ENCODE results near the gene RNF130. TPM values are rescaled to one million over a fixed set of nuclear protein-coding genes. Genes with fewer than 3 reads are reported as not detected.

The RNF130 gene
- total RNA-seq, 2 donors from 2014 or later: 83.9 to 151 TPM

DNA sequence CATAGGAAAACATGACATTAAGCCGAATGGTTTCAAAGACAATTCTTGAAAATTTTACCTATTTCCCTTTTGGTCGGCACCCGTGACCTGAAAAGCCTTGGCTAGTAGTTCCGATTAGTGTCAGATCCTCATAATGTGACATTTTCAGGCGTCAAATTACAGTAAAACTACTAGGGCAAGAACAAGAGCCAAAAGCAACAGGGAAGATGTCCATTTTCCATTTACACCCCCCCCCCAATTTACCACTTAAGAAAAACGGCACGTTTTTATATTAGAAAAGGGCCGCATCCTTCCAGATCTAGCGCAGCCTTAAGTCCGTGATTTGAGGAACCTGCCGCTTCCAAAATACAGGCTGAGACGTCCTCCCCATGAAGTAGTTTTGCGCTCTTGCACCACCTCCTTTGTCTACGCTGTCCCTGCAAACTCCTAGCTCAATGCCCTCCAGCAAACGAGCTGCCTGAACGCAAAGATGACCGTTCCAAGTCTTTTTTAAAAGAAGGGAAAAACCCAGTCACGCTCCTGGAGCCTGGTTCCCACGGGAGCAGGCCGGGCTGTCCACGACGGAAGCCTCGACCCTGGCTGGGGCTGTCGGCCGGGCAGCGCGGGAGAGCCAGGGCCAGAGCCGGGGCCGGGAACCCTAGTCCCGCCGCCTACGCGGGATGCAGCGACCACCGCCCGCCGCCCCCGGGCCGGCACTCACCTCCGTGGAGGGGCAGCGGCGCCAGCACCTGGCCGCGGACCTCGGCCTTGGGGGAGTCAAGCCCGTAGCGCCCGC, 616 bp downstream of the RNF130 start:
- ATAC-seq (ENCODE audit: insufficient number of reproducible peaks, low FRiP score, low read depth): peak; percentile 42
- H3K9me3 ChIP-seq: no peaks in the 10 kb centered on the region
- peak overlapping the region; percentile 98 for H3K4me3 ChIP-seq
- peak overlapping the region; percentile 87 to 94 for H3K27ac ChIP-seq
- H3K36me3 ChIP-seq: no peaks in the 10 kb centered on the region
- H3K4me1 ChIP-seq (ENCODE audit: control insufficient read depth in 1 of 2, low read depth in 2 of 2): peaks cover 0 to 30% of the 10 kb centered on the region in 2 donors
- H3K27me3 ChIP-seq (replicated peaks; ENCODE audit: insufficient read depth): no peaks in the 10 kb centered on the region
- TF ChIP-seq, protein P1, sequence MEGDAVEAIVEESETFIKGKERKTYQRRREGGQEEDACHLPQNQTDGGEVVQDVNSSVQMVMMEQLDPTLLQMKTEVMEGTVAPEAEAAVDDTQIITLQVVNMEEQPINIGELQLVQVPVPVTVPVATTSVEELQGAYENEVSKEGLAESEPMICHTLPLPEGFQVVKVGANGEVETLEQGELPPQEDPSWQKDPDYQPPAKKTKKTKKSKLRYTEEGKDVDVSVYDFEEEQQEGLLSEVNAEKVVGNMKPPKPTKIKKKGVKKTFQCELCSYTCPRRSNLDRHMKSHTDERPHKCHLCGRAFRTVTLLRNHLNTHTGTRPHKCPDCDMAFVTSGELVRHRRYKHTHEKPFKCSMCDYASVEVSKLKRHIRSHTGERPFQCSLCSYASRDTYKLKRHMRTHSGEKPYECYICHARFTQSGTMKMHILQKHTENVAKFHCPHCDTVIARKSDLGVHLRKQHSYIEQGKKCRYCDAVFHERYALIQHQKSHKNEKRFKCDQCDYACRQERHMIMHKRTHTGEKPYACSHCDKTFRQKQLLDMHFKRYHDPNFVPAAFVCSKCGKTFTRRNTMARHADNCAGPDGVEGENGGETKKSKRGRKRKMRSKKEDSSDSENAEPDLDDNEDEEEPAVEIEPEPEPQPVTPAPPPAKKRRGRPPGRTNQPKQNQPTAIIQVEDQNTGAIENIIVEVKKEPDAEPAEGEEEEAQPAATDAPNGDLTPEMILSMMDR (IDR thresholded peaks at IDR 0.05): no peak
- DNase-seq (ENCODE audit: low spot score): no peak

DNA sequence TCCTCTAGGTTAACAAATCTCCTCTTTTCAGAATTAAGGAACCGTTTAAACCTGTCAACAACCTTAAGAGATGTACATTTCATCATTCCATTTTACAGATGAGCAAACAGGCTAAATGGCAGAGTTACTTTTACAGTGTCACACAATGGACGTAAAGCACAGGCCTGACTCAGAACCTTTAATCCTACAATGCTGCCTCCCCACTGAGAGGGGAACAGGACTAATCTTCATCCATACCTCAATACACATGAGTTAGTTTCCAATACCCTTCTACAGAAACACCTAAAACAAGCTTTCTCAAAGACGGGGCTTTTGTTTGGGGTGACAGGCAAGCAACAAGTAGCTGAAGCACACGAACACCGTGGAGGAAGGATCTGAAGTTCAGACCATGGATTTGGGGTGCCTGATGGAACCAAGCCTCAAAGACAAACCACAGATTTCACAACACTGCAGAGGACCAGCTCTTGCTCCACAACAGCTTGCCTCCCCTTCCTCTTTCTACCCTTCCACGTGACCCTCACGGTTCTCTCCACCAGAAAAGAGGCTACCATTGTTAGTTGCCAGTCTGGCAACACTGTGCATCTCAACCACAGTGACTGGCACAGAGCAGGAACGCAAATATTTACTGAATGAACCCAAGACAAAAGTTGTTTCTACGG, 1.8 kb downstream of the RNF130 start:
- Histone ChIP-seq H3K4me3 (peak overlapping the region; percentile 98), H3K4me1 (ENCODE audit: control insufficient read depth in 1 of 2, low read depth in 2 of 2) (peaks cover 0 to 30% of the 10 kb centered on the region in 2 donors), H3K36me3 (no peaks in the 10 kb centered on the region), H3K27me3 (replicated peaks; ENCODE audit: insufficient read depth) (no peaks in the 10 kb centered on the region), H3K27ac (no peak overlapping the region), H3K9me3 (no peaks in the 10 kb centered on the region)
- no peak for ATAC-seq (ENCODE audit: insufficient number of reproducible peaks, low FRiP score, low read depth)
- TF ChIP-seq, protein P1 (IDR thresholded peaks at IDR 0.05): no peak
- no peak for DNase-seq (ENCODE audit: low spot score)

DNA sequence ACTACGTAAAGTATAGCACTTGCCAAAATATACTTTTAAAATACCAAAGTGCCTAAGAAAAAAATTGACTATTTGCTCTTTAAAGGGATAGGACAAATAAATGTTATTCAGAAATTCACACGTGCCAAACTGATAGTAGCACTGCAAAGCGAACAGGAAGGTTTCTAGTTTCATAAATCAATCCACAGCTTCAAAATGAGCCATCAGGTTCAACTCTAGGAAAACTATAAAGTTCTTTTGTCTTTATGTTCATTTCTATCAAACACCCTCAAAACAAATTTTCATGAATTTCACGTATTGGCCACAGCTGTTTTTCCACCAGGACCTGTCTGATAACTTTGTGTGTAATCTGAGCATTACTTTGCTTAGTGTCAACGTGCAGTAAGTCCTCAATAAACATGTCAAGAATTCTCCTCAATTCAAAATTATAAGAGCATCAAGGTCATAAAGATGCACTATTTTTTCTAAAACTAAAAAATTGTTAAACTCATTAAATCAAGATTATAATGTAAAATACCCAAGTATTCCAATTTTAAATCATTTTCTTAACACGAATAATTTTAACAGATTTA, 3.0 kb downstream of the RNF130 start:
- DNase-seq (ENCODE audit: low spot score): no peak
- TF ChIP-seq, protein P1 (IDR thresholded peaks at IDR 0.05): no peak
- peaks cover 0 to 30% of the 10 kb centered on the region in 2 donors for H3K4me1 ChIP-seq (ENCODE audit: control insufficient read depth in 1 of 2, low read depth in 2 of 2)
- H3K9me3 ChIP-seq: no peaks in the 10 kb centered on the region
- no peaks in the 10 kb centered on the region for H3K27me3 ChIP-seq (replicated peaks; ENCODE audit: insufficient read depth)
- no peak for ATAC-seq (ENCODE audit: insufficient number of reproducible peaks, low FRiP score, low read depth)
- no peak overlapping the region for H3K4me3 ChIP-seq
- H3K36me3 ChIP-seq: no peaks in the 10 kb centered on the region
- no peak overlapping the region for H3K27ac ChIP-seq

DNA sequence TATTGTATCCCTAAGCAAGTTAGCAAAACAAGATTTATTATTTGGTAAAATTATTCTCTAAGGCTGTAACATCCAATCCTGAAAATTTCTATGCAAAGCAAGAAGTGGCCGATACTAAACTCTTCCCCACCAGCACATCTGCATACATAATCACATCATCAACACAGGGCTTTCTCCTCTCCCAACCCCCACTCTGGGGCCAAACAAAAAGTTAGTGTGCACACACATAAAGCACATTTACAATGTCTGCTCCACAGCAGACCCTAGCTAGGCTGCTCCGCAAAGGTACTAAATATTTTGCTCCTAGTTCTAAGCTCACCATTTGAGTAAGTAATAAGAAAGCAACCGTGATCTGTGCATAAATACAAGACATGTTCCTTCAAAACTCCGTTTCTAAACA, 3.6 kb downstream of the RNF130 start:
- ATAC-seq (ENCODE audit: insufficient number of reproducible peaks, low FRiP score, low read depth): no peak
- Histone ChIP-seq H3K36me3 (no peaks in the 10 kb centered on the region), H3K4me3 (no peak overlapping the region), H3K9me3 (no peaks in the 10 kb centered on the region), H3K27ac (no peak overlapping the region), H3K4me1 (ENCODE audit: control insufficient read depth in 1 of 2, low read depth in 2 of 2) (peaks cover 0 to 30% of the 10 kb centered on the region in 2 donors), H3K27me3 (replicated peaks; ENCODE audit: insufficient read depth) (no peaks in the 10 kb centered on the region)
- DNase-seq (ENCODE audit: low spot score): no peak
- TF ChIP-seq, protein P1 (IDR thresholded peaks at IDR 0.05): no peak

DNA sequence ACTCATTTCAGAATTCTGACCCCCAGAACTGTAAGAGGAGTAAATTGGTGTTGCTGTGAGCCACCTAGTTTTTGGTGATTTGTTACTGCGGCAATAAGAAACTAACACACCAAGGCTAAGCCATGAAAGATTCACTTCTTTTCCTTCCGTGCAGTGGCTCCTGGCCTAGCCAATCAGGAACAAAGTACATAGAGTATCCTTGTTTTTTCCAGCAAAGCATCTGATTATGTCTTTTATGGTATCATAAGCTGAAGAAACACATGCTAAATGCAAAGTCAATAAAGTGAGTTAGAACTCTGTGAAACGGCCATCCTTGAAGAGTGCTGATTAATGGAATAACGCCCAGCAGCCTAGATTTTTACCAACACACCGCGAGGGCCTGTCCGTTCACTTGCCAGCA, 11.4 kb downstream of the RNF130 start:
- ATAC-seq (ENCODE audit: insufficient number of reproducible peaks, low FRiP score, low read depth) (no peak), DNase-seq (ENCODE audit: low spot score) (no peak)
- TF ChIP-seq, protein P1 (IDR thresholded peaks at IDR 0.05): no peak
- Histone ChIP-seq H3K4me3 (no peak overlapping the region), H3K4me1 (ENCODE audit: control insufficient read depth in 1 of 2, low read depth in 2 of 2) (no peaks in the 10 kb centered on the region), H3K27ac (no peak overlapping the region), H3K36me3 (no peaks in the 10 kb centered on the region), H3K9me3 (no peaks in the 10 kb centered on the region), H3K27me3 (replicated peaks; ENCODE audit: insufficient read depth) (no peaks in the 10 kb centered on the region)

All from thoracic aorta (tissue), 2 donors.